NOMO-1 (cell line): ENCODE data around the gene RAB11FIP3.
"Not testable (repeated sequence)": the region's sequence is repeated elsewhere in the genome, so short reads cannot be mapped to it uniquely, and the experiment has no call there.

ENCODE experiments used
- DNase-seq, 2 experiments: peaks; one replicate each; lab custom pipeline; 2025; ENCODE audit not compliant: unreplicated experiment in 2 of 2; lab: John Stamatoyannopoulos, UW

RAB11FIP3 gene

DNA sequence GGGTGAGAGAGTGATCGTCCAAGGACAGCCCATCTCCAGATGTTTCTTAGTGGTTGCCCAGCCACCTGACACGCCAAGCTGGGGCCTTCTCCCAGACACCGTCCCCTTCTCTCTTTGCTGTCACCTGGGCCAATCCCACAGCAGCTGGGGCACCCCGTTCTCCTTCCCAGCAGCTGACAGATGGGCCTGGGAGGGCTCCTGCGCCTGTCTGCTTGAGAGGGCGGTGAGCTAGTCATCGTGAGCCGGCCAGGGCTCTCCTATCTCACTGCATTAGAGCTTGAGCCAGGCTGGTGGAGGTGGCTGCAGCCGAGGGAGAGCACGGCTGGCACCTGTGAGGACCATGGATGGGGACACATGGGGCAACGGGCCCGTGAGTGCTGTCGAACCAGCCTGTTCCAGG is 41.2 kb downstream of the RAB11FIP3 start:
- DNase-seq = no peak

GRCh38 chr16:467249-467871 is 41.9 kb downstream of the RAB11FIP3 start:
- not testable (repeated sequence) for DNase-seq

DNA sequence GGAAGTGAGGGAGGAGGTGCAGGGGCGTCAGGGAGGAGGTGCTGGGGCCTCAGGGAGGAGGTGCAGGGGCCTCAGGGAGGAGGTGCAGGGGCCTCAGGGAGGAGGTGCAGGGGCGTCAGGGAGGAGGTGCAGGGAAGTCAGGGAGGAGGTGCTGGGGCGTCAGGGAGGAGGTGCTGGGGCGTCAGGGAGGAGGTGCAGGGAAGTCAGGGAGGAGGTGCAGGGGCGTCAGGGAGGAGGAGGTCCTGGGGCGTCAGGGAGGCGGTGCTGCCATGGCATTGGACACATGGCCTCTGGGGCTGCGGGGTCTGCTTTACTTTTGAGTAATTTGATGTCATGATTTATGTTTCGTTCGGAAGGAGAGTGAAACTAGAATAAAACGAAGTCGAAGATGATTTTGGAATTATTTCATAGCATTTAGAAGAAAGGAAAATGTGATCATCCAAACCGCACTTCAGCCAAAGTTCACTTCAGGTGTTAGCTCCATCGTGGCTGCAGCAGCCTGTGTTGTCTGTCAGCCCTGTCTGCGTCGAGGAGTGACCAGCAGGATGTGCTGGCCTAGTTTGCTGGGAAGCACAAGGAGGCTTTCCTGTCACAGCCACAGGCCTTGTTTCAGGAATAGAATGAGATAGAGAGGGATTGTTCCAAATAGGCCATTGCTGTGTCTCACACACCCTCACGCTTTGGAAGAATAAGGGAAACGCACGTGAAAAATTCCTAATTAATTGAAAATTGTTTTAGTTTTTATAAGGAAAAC is 42.8 kb downstream of the RAB11FIP3 start:
- no peak for DNase-seq

DNA sequence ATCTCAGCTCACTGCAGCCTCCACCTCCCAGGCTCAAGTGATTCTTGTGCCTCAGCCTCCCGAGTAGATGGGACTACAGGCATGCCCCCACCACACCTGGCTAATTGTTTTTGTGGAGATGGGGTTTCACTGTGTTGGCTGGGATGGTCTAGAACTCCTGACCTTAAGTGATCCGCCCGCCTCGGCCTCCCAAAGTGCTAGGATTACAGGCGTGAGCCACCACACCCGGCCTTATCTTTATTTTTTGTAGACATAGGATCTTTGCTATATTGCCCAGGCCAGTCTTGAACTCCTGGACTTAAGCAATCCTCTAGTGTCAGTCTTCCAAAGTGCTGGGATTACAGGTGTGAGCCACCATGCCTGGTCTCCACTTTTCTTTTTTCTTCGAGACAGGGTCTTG is 44.0 kb downstream of the RAB11FIP3 start:
- DNase-seq = not testable (repeated sequence)

GRCh38 chr16:470418-470817 is 45.0 kb downstream of the RAB11FIP3 start:
- DNase-seq = no peak

- no peak for DNase-seq
Measured at GRCh38 chr16:471353-472198, 46.1 kb downstream of the RAB11FIP3 start.

GRCh38 chr16:472199-472504 is 46.7 kb downstream of the RAB11FIP3 start:
- no peak for DNase-seq

DNA sequence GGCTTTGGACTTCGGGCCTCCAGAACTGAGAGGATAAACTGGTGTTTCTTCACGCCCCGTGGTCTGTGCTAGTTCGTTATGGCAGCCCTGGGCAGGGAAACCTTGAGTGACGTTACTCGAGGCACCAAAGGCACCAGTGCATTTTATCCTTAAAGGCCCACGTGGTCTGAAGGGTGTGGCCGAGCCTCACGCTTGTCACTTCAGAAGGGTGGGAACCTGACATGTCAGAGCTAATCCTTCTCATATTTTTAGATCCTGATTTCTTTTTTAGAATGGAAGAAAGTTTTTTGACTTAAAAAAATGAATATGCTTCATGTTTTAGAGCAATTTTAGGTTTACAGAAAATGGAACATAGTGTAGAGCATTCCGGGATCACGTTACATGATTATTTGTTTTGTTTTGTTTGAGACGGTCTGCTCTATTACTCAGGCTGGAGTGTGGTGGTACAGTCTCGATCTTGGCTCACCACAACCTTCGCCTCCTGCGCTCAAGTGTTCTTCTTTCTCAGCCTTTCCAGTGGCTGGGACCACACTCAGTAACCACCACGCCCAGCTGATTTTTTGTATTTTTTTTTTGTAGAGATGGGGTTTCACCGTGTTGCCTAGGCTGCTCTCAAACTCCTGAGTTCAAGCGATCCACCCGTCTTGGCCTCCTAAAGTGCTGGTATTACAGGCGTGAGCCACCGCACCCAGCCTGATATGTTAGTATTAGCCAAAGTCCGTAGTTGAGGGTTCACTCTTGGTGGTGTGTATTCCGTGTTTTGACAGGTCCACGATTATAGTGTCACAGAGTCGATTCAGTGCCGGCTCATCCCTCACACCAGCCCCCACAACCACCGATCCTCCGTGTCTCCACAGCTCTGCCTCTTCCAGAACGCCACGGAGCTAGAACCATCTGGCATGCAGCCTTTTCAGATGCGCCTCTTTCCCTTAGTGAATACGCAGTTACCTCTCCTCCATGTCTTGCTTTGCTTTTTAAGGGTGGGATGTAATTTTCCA is 47.9 kb downstream of the RAB11FIP3 start:
- DNase-seq = no peak

DNA sequence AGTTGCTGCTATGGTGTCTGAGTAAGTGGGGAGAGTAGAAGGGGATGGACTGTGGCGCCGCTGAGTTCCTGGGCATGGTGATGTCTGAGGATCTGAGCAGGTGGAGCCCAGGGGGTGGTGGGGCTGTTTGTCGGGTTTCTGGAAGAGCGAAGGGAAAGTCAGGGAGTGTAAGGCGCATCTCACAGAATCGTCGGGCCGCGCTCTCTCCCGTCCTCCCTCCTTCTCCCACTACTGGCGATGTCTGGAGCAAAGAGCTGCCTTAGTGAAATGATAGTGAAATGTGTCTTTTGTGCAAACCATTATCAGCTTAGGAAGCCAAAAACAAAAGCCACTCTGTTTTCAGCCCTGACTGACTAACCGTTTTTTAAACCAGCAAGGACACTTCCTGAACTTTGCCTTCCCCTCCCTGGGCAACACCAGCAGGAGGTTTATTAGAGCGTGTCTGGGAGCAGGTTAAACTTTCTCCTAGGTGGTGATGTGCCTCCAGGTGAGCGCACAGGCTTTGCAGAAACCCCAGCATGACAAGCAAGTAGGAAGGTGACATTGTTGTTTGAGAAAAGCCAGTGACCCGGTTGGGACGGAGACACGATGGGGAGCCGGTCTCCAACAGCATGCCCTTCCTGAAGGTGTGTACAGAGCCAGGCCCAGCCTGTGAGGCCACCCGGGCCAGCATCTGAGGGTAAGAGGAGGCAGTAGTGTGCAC is 49.1 kb downstream of the RAB11FIP3 start:
- DNase-seq = no peak

GRCh38 chr16:476039-476438 is 50.6 kb downstream of the RAB11FIP3 start:
- no peak for DNase-seq

- no peak for DNase-seq
Measured at GRCh38 chr16:477301-478157, 52.1 kb downstream of the RAB11FIP3 start.

DNA sequence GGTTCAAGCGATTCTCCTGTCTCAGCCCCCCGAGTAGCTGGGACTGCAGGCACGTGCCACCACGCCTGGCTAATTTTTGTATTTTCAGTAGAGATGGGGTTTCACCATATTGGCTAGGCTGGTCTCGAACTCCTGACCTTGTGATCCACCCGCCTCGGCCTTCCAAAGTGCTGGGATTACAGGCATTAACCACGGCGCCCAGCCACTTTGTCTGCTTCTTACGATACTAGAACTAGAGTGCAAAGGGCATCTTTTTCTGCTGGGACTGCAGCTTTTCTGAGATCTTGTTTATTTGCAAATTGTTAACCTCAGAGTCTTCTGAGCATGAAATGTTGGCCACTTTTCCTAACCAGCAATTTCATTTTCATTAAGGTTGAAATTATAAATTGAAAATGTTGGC is 52.8 kb downstream of the RAB11FIP3 start:
- DNase-seq = not testable (repeated sequence)

DNA sequence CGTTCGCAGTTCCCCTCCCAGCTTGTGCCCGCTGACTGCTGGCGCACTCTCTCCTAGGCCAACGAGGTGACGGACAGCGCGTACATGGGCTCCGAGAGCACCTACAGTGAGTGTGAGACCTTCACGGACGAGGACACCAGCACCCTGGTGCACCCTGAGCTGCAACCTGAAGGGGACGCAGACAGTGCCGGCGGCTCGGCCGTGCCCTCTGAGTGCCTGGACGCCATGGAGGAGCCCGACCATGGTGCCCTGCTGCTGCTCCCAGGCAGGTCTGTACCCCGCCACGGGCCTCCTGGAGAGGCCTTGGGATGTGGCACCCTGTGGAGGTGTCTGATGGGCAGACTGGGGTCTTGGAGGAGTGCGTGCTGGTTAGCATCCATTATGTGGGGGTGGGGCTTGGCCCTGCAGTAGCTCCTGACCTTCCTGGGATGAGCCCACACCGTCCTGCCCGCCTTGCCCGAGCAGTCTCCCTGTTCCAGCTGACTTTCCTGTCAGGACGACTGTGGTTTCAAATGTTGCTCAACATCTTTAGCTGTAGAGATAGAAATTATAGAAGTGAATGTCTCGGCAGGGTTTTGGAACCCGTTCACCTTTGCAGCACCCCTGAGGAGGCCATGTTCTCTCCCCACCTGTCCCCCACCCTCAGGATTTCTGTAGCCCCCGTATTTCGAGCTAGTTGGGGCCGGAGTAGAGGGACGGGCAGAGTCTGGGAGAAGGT is 57.2 kb downstream of the RAB11FIP3 start:
- DNase-seq = no peak

DNA sequence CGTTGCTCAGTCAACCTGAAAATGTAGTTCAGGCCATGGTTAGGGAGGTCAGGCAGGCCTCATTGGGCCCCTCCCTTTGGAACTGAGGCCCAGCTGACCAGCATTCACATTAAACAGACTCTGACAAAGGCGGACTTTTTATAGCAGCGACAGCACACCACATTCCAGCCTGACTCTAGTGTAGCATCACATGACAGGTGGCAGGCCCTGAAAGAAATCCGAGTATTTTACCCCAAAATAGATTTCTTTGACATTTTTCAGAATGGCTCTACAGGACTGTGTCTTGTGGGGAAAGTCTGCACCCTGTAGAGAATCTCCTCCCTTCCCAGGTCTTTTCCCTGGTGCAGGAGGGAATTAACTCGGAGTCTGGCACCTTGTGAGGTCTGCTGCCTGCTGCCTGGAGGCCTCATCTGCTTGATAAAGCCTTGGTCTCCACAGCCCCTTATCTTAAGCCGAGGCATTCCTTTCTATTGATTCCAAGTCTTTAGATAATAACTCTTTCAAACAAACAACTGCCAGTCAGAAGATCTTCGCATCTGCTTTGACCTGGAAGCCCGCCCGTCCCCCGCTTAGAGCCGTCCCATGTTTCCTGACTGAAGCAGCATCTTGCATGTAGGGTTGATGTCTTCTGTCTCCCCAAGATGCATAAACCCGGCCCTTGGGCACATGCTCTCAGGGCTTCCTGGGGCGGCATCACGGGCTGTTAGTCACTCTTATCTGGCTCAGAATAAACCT is 58.1 kb downstream of the RAB11FIP3 start:
- no peak for DNase-seq

- no peak for DNase-seq
Measured at GRCh38 chr16:489606-490005, 64.2 kb downstream of the RAB11FIP3 start.

- no peak for DNase-seq
Measured at GRCh38 chr16:490768-491167, 65.3 kb downstream of the RAB11FIP3 start.

DNA sequence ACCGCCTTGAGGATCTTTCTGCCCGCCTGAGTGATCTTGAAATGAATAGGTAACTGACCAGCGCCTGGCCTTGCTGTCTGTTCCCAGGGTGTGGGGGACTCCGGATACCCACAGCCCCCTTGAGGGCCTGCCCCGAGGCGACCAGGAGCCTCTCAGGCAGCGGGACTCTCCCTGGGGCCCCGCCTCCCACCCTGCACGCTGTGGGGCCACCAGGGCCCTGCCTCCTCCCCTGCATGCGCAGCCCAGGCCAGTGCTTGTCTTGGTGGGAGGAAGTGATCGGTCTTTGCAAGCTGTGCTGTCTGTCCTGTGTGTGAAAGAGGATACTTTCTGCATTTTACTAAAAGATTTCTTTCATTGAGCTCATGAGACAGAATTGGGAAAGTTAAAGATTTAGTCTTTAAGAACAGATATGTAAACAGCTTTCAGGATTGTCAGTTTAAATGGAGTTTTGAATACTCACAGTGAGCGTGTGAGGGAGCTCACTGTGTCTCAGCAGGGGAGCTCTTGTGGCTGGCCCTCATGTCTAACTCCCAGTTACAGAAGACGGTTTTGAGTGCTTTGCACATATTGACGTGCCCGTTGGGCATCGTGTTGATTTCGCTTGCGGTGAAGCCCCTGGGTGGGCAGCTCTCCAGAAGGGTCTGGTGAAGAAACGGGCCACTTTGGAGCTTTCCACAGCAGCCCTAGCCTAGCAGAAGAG is 65.9 kb downstream of the RAB11FIP3 start:
- no peak for DNase-seq
